Measurements from ENCODE around the gene IDH3A.

GRCh38 chr15:78182821-78183220, 33.7 kb downstream of the IDH3A start:
- TF ChIP-seq CTCF (IDR thresholded peaks at IDR 0.05): no peak
- TF ChIP-seq ZFX (IDR thresholded peaks at IDR 0.05; ENCODE audit: borderline replicate concordance): no peak
